DOHH2 (cell line): ENCODE results near the gene TMEM252.

ENCODE experiments used
- H3F3A ChIP-seq: fragments of 200-600 bp; sonication (generic), shearing (Covaris generic); 2 replicates; pipeline ENCODE4 v1.6.0; 2016; ENCODE audit warnings: antibody characterized with exemption, mild to moderate bottlenecking; ENCODE audit not compliant: control insufficient read depth, insufficient read depth
- H3K27ac ChIP-seq: fragments of 200-600 bp; sonication (generic); 2 replicates; pipeline ENCODE4 v1.5.1; 2014; ENCODE audit warnings: low read depth, mild to moderate bottlenecking, low read length, moderate library complexity
- H3K27me3 ChIP-seq: fragments of 200-600 bp; sonication (generic); 2 replicates; pipeline ENCODE4 v1.6.1; 2014; ENCODE audit warnings: mild to moderate bottlenecking, low read length, mixed read lengths; ENCODE audit not compliant: control insufficient read depth
- H3K36me3 ChIP-seq: fragments of 200-600 bp; sonication (generic); 2 replicates; pipeline ENCODE4 v1.6.1; 2014; ENCODE audit warnings: mild to moderate bottlenecking, low read length, moderate library complexity, mixed read lengths; ENCODE audit not compliant: control insufficient read depth
- H3K4me1 ChIP-seq: fragments of 200-600 bp; sonication (generic); 2 replicates; pipeline ENCODE4 v1.6.1; 2014; ENCODE audit warnings: mild to moderate bottlenecking, low read length, mixed read lengths; ENCODE audit not compliant: control insufficient read depth
- H3K4me2 ChIP-seq: fragments of 200-600 bp; sonication (generic); 2 replicates; pipeline ENCODE4 v1.6.0; 2014; ENCODE audit warnings: mild to moderate bottlenecking, low read length, moderate library complexity
- H3K4me3 ChIP-seq: fragments of 200-600 bp; sonication (generic); 2 replicates; pipeline ENCODE4 v1.5.1; 2014; ENCODE audit warnings: mild to moderate bottlenecking, low read length, mixed read lengths
- H3K79me2 ChIP-seq: fragments of 200-600 bp; sonication (generic); 2 replicates; pipeline ENCODE4 v1.6.1; 2014; ENCODE audit warnings: mild to moderate bottlenecking, low read length, mixed read lengths; ENCODE audit not compliant: control insufficient read depth
- H3K9me2 ChIP-seq: fragments of 200-600 bp; sonication (generic); replicated peaks from 2 replicates; pipeline ENCODE4 v1.6.1; 2014; ENCODE audit warnings: mild to moderate bottlenecking, low read length, mixed read lengths; ENCODE audit not compliant: control insufficient read depth
- H3K9me3 ChIP-seq: fragments of 200-600 bp; sonication (generic); 2 replicates; pipeline ENCODE4 v1.6.1; 2014; ENCODE audit warnings: antibody characterized with exemption, low read length, mixed read lengths; ENCODE audit not compliant: control insufficient read depth, insufficient read depth
- H4K20me1 ChIP-seq: fragments of 200-600 bp; sonication (generic); 2 replicates; pipeline ENCODE4 v1.6.0; 2014; ENCODE audit warnings: low read depth, mild to moderate bottlenecking, antibody characterized with exemption, low read length, moderate library complexity; ENCODE audit not compliant: control insufficient read depth, insufficient read depth
- CTCF ChIP-seq: fragments of 200-600 bp; sonication (generic); IDR thresholded peaks from one replicate; pipeline ENCODE4 v1.5.1; 2014; ENCODE audit warnings: antibody characterized with exemption, mild to moderate bottlenecking, low read depth, low read length; ENCODE audit not compliant: poor library complexity, severe bottlenecking
- EZH2phosphoT487 ChIP-seq: fragments of 200-600 bp; sonication (generic); IDR thresholded peaks from 2 replicates; pipeline ENCODE4 v1.6.1; 2017; ENCODE audit warnings: borderline replicate concordance, mild to moderate bottlenecking, antibody characterized with exemption, low read length, moderate library complexity, mixed read lengths

Gene TMEM252

GRCh38 chr9:68560071-68560844 lies 19.6 kb upstream of the TMEM252 start:
- H3K4me3 ChIP-seq: no peak overlapping the region
- H3F3A ChIP-seq: no peaks in the 10 kb centered on the region
- no peaks in the 10 kb centered on the region for H3K9me2 ChIP-seq
- no peaks in the 10 kb centered on the region for H4K20me1 ChIP-seq
- H3K27me3 ChIP-seq: peaks cover 6% of the 10 kb centered on the region; the same call in 1 of the 2 replicates
- no peaks in the 10 kb centered on the region for H3K4me1 ChIP-seq
- TF ChIP-seq EZH2phosphoT487 (no peak), CTCF (peak; percentile 72)
- no peaks in the 10 kb centered on the region for H3K9me3 ChIP-seq
- H3K79me2 ChIP-seq: no peaks in the 10 kb centered on the region
- no peak overlapping the region for H3K4me2 ChIP-seq
- H3K36me3 ChIP-seq: no peaks in the 10 kb centered on the region
- H3K27ac ChIP-seq: no peak overlapping the region

DNA sequence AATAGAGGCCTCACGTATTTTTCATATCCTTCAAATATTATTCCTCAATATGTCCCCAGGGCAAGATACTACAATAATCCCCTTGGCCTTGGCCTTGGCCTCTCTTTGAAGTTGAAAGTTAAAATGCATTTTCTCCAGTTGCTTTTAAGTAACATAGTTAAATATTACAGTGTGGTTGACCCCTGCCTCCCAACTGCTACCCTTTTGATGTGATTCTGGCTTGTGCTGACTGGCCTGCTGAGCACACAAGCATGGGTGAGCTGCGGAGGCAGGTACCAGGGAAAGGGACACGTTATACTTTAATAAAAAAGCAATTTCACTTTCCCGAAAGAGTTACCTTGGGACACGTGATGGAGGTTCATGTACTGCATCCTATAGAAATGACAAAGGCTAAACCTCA lies 17.9 kb upstream of the TMEM252 start:
- no peaks in the 10 kb centered on the region for H3K79me2 ChIP-seq

GRCh38 chr9:68555437-68556150 lies 14.9 kb upstream of the TMEM252 start:
- Histone ChIP-seq H3K9me2 (no peaks in the 10 kb centered on the region), H3K27me3 (no peaks in the 10 kb centered on the region), H3F3A (no peaks in the 10 kb centered on the region), H4K20me1 (no peaks in the 10 kb centered on the region), H3K79me2 (no peaks in the 10 kb centered on the region), H3K36me3 (no peaks in the 10 kb centered on the region), H3K4me1 (no peaks in the 10 kb centered on the region), H3K9me3 (no peaks in the 10 kb centered on the region), H3K4me3 (no peak overlapping the region), H3K4me2 (no peak overlapping the region), H3K27ac (no peak overlapping the region)
- TF ChIP-seq EZH2phosphoT487: no peak
- TF ChIP-seq CTCF: no peak

More for the DNA sequence above, 17.9 kb upstream of the TMEM252 start:
- no peak overlapping the region for H3K27ac ChIP-seq
- TF ChIP-seq CTCF: no peak
- TF ChIP-seq EZH2phosphoT487: no peak
- no peaks in the 10 kb centered on the region for H3F3A ChIP-seq
- H3K4me2 ChIP-seq: no peak overlapping the region
- no peaks in the 10 kb centered on the region for H4K20me1 ChIP-seq
- H3K36me3 ChIP-seq: no peaks in the 10 kb centered on the region
- H3K4me3 ChIP-seq: no peak overlapping the region
- H3K27me3 ChIP-seq: peaks cover 6% of the 10 kb centered on the region; the same call in 1 of the 2 replicates
- no peaks in the 10 kb centered on the region for H3K9me3 ChIP-seq
- H3K9me2 ChIP-seq: no peaks in the 10 kb centered on the region
- no peaks in the 10 kb centered on the region for H3K4me1 ChIP-seq
